Mesothelial cell of epicardium (in vitro differentiated cells): Measurements from ENCODE around the gene IL20. TPM values are rescaled to one million over a fixed set of nuclear protein-coding genes. Genes with fewer than 3 reads are reported as not detected.

Experiments
- DNase-seq, 2 experiments: peaks; one replicate each; pipeline ENCODE4 v3.0.0; 2021; ENCODE audit warnings: low spot score in 2 of 2; ENCODE audit not compliant: unreplicated experiment in 2 of 2
- H3K27ac Mint-ChIP-seq: 2 replicates; pipeline ENCODE4 v1.8.0; 2021; ENCODE audit warnings: mixed read lengths
- H3K27me3 Mint-ChIP-seq: 2 replicates; pipeline ENCODE4 v1.8.0; 2021; ENCODE audit warnings: low read depth, mixed read lengths
- H3K36me3 Mint-ChIP-seq: 2 replicates; pipeline ENCODE4 v1.8.0; 2021; ENCODE audit warnings: mixed read lengths
- H3K4me1 Mint-ChIP-seq: 2 replicates; pipeline ENCODE4 v1.8.0; 2021; ENCODE audit warnings: mixed read lengths
- H3K4me3 Mint-ChIP-seq: 2 replicates; pipeline ENCODE4 v1.8.0; 2021; ENCODE audit warnings: mild to moderate bottlenecking, moderate library complexity, mixed read lengths
- H3K9me3 Mint-ChIP-seq: 2 replicates; pipeline ENCODE4 v1.8.0; 2021; ENCODE audit warnings: mixed read lengths
- CTCF ChIP-seq: fragments of 200-600 bp; sonication (generic); IDR thresholded peaks from one replicate; pipeline ENCODE4 v1.5.0; 2021; ENCODE audit warnings: antibody characterized with exemption; ENCODE audit not compliant: unreplicated experiment
- total RNA-seq: library from RNA; stranded (reverse); gene quantifications from 3 replicates; pipeline ENCODE4 v1.2.1, GENCODE V29; 2021

The IL20 gene
- not detected in 3 replicates for total RNA-seq

GRCh38 chr1:206864939-206865671 lies at the start of gene IL20:
IL20 (plus strand) TSS chr1:206865623; CDS start chr1:206865853, 230 bp downstream.
- peak; percentile 76 for TF ChIP-seq CTCF
- Mint-ChIP-seq H3K4me3 (no peak within 1 kb of the TSS), H3K27me3 (peaks cover 84% of the 10 kb centered on the region), H3K4me1 (no peaks in the 10 kb centered on the region), H3K36me3 (no peaks in the 10 kb centered on the region), H3K27ac (no peak within 1 kb of the TSS), H3K9me3 (no peaks in the 10 kb centered on the region)
- DNase-seq, result peak; percentile 46 to 63

GRCh38 chr1:206816390-206817287 lies 48.8 kb upstream of the IL20 start:
- no peaks in the 10 kb centered on the region for H3K36me3 Mint-ChIP-seq
- no peak for DNase-seq
- H3K9me3 Mint-ChIP-seq, result peaks cover 13% of the 10 kb centered on the region
- no peak for TF ChIP-seq CTCF
- peaks cover 22% of the 10 kb centered on the region for H3K4me1 Mint-ChIP-seq
- H3K27me3 Mint-ChIP-seq, result peaks cover 13% of the 10 kb centered on the region
- H3K4me3 Mint-ChIP-seq, result no peak overlapping the region
- peak overlapping the region; percentile 81 for H3K27ac Mint-ChIP-seq

GRCh38 chr1:206821493-206821892 lies 43.9 kb upstream of the IL20 start:
- no peak overlapping the region for H3K27ac Mint-ChIP-seq
- H3K4me1 Mint-ChIP-seq, result peaks cover 11% of the 10 kb centered on the region
- H3K36me3 Mint-ChIP-seq, result no peaks in the 10 kb centered on the region
- no peak for TF ChIP-seq CTCF
- H3K4me3 Mint-ChIP-seq, result no peak overlapping the region
- H3K27me3 Mint-ChIP-seq, result peaks cover 19% of the 10 kb centered on the region
- DNase-seq, result no peak
- no peaks in the 10 kb centered on the region for H3K9me3 Mint-ChIP-seq

- H3K4me1 Mint-ChIP-seq, result peaks cover 6% of the 10 kb centered on the region
- peaks cover 19% of the 10 kb centered on the region for H3K27me3 Mint-ChIP-seq
- TF ChIP-seq CTCF, result no peak
- H3K4me3 Mint-ChIP-seq, result no peak overlapping the region
- H3K27ac Mint-ChIP-seq, result no peak overlapping the region
- no peaks in the 10 kb centered on the region for H3K9me3 Mint-ChIP-seq
- H3K36me3 Mint-ChIP-seq, result no peaks in the 10 kb centered on the region
- no peak for DNase-seq
Measured at GRCh38 chr1:206823727-206824126, 41.7 kb upstream of the IL20 start.

- Mint-ChIP-seq H3K36me3 (no peaks in the 10 kb centered on the region), H3K9me3 (no peaks in the 10 kb centered on the region), H3K4me1 (peaks cover 6% of the 10 kb centered on the region), H3K27ac (no peak overlapping the region), H3K27me3 (peaks cover 18% of the 10 kb centered on the region), H3K4me3 (no peak overlapping the region)
- no peak for TF ChIP-seq CTCF
- no peak for DNase-seq
Measured at GRCh38 chr1:206824331-206824730, 41.1 kb upstream of the IL20 start.
